NCI-H1092 treated with DMSO at 0.1 percent for 48 hours (cell line): Measurements from ENCODE around the gene EPHB1.

Source experiments
- DNase-seq: peaks from one replicate; lab custom pipeline; 2025; lab: John Stamatoyannopoulos, UW

EPHB1 gene

DNA sequence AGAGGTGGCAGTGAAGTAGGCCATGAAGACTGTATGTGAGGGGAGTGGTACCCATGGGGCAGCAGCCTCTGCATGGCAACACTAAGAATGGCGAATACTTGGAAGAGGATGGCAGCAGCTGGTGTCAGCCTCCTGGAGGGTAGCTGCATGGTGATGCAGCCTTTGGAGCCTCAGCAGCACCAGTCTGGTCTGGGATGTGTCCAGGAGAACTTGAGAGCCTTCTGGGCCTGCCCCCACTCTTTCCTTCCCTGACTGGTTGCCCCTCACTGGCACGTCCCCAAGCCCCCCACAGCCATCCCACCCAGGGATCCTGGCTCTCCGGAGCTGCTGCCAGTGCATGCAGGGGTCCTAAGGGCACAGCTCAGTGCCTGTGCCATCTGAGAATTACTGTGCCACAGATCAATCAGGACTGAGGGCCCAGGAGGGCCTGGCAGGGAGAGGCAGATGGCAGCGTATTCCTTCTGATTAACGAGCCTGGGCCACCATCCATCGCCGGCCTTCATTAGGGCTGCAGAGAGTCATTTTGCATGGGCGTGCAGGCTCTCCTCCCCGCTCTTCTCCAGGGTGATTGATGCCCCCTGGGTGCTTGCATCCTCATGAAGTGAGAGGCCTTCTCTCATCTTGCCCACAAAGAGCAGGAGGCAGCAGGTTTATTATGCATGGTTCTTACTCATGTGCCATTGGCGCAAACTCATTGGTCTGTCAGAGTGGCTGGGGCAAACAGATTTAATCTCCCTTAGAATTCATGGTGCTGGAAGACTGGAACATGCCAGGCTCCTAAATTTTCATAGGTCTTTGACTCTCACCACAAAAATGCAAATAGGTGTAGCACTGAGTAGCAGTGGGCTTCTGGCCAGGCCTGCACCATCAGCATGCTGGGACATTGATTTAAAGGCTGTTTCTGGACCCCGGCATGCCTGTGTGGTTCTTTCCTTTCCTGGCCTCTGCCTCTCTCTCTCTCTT is 116.8 kb downstream of the EPHB1 start:
- DNase-seq, result no peak

DNA sequence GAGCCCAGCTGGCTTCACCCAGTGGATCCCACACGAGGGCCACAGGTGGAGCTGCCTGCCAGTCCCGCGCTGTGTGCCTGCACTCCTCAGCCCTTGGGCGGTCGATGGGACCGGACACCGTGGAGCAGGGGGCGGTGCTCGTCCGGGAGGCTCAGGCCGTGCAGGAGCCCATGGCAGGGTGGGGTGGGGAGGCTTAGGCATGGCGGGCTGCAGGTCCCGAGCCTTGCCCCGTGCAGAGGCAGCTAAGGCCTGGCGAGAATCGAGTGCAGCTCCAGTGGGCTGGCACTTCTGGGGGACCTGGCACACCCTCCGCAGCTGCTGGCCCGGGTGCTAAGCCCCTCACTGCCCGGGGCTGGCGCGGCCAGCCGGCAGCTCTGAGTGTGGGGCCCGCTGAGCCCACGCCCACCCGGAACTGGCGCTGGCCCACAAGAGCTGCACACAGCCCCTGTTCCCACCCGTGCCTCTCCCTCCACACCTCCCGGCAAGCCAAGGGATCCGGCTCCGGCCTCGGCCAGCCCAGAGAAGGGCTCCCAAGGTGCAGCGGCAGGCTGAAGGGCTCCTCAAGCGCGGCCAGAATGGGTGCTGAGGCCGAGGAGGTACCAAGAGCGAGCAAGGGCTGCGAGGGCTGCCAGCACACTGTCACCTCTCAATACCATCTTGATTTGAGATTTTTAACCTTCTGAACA is 121.4 kb downstream of the EPHB1 start:
- DNase-seq, result no peak

GRCh38 chr3:134917631-134918030 is 122.6 kb downstream of the EPHB1 start:
- DNase-seq, result no peak

DNA sequence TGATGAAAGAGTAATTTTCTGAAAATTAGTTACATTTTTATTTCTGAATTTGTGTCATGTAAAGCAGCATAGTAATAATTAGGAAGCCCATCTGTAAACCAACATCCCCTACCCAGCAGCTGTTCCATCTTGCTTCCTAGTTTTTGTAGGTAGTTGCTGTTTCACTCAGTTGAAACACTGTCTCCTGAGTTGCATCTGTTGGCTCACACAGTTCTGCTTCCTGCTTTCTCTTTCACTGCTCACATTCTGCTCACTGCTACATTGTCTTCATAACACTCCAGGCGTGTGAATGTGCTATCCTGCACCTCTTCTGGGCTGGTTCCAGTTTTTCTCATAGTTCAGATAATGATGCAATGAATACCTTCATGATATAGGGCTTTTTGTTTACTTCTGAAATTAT is 123.4 kb downstream of the EPHB1 start:
- no peak for DNase-seq

DNA sequence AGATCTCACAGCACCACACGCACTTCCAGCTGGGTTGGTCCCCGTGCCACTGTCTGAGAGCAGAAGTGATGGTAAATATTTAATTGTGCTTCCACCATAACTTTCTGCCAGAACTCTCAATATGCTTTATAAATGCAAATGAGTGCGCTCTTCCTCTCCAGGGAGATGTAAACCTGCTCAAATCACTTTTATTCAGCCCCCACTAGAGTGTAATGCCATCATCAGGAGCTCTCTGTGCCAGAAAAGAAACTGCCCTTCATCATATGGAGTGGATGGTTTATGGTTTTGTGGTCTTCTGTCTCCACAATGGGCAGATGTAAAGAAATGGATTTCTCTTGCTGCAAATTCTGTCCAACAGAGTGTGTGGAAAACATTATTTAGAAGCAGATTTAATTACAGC is 127.0 kb downstream of the EPHB1 start:
- DNase-seq, result no peak

GRCh38 chr3:134922866-134923265 is 127.8 kb downstream of the EPHB1 start:
- no peak for DNase-seq

GRCh38 chr3:134923286-134923685 is 128.2 kb downstream of the EPHB1 start:
- DNase-seq, result no peak

- no peak for DNase-seq
These were observed 132.5 kb downstream of the EPHB1 start for GRCh38 chr3:134927599-134927998.

- no peak for DNase-seq
These were observed 133.3 kb downstream of the EPHB1 start for GRCh38 chr3:134928392-134928791.

DNA sequence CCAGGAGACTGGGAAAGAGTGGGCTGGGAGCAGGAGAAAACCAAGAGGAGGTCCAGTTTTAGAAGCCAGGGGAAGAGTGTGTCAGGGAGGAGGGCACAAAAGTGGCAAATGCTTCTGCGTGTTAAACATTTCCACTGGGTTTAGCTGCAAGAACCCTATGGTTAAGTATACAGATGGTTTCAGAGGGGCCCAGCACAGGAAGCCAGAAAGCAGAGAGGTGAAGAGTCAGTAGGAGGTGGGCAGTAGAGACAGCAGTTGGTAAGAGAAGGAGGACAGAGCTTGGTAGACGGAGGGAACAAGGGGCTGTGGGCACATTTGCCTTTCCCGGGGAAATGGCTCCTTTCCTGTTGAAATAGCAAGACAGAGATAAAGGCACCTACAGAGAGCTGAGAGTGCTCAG is 133.8 kb downstream of the EPHB1 start:
- DNase-seq, result no peak

- no peak for DNase-seq
These were observed 134.9 kb downstream of the EPHB1 start for GRCh38 chr3:134929976-134930375.

DNA sequence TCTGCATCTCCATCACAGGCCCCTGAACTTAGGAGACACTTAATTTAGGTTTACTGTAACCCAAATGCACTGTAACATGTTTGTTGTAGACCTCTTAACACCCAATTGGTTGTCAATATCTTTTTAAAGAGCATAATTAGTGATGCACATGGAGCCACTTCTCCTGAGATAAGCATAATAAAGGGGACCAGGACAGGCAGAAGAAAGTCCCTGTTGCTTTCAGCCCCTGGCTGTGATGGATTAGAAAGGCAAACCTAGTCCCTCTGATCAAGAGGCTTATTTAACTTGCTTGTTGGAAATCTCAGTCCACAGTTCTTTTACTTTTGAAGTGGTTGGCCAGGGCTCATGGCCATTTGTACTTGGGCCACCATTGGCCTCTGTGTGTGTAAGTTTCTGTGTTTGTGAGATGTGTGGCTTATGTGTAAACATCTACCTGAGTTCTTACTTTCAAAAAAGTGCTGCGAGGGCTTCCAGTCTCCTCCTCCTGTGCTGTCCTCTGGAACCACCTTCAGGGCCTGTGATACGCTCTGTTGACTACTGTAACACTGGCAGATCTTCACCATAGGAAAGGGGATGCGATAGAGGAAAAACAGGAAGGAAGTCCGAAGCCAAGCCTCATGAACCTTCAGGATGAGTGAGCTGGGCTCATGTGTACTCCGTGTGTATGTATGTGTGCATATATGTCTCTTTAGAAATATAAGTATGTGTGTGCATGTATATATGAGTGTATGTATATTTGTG is 136.2 kb downstream of the EPHB1 start:
- no peak for DNase-seq

DNA sequence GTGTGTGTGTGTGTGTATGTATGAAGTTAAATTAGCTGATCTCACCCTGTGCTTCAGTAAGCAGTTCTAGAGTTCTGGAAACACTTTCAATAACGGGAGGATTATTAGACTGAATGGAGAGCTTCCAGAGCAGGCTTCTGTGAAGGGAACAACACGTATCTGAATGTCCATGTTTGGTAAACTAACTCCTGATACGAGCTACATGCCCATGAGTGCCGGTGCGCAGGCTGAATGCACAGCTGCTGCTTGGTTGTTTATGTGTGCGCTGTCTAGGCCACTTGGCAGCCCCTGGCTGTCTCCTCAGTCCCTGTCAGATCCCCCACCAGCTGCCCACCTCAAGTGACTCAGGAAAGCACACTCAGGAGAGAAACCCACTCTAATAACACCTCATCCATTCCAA is 137.0 kb downstream of the EPHB1 start:
- no peak for DNase-seq

GRCh38 chr3:134933997-134934396 is 138.9 kb downstream of the EPHB1 start:
- no peak for DNase-seq

DNA sequence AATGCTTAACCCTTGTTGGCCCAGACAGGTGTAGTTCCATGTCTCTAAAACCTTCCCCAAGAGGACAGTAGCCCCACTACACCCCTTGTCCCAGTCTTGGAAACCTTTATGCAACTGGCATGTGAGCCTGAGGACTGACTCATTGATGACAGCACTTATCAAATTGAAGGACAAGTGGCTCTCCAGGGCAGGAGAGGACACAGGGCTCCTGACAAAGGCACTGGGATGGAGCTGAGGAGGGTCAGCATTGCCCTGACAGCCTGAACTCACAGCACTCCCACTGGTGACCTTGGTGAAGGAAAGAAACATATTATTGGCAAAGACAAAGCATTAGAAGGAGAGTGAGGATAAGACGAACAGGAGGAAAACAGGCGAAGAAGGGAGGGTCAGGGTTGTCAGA is 139.9 kb downstream of the EPHB1 start:
- DNase-seq, result no peak

GRCh38 chr3:134937256-134938028 is 142.4 kb downstream of the EPHB1 start:
- DNase-seq, result peak; percentile 40

GRCh38 chr3:134938029-134938525 is 143.0 kb downstream of the EPHB1 start:
- no peak for DNase-seq

- no peak for DNase-seq
These were observed 144.9 kb downstream of the EPHB1 start for GRCh38 chr3:134939978-134940377.

GRCh38 chr3:134941820-134942219 is 146.8 kb downstream of the EPHB1 start:
- DNase-seq, result no peak

DNA sequence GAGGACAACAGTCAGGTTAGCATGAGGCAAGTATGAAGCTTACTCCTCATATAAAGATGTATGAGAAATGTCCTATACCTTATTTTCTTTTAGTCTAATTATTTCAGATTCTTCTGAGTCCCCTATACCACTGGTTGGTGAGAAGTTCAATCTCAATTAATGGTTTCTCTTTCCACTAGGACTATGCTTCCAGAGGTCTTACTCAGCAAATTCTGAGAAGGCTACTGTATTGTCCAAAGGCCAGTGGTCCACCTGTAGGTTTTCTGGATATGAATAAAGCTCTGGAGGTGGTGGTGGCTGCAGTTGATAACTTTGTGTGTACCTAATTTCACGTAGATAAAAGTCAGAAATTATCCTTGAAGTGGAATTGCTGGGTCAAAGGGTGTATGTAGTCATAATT is 149.4 kb downstream of the EPHB1 start:
- DNase-seq, result no peak

DNA sequence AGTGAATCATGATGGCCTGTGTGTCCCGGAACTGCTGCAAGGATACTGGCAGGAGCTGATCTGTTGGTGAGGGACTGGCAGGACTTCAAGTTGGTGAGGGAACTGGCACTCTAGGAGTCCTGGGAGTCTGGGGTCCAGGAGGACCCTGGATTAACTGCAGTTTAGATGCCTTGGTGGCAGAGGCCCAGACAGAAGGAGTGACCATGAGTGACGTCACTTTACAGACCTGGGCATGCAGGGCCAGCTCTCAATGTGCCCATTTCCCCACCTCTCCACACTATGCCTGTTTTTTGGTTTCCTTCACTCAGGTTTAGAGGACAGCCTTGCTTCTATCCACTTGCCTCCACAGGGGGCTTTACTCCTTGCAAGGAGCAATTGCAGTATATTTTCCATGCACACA is 154.1 kb downstream of the EPHB1 start:
- DNase-seq, result no peak

DNA sequence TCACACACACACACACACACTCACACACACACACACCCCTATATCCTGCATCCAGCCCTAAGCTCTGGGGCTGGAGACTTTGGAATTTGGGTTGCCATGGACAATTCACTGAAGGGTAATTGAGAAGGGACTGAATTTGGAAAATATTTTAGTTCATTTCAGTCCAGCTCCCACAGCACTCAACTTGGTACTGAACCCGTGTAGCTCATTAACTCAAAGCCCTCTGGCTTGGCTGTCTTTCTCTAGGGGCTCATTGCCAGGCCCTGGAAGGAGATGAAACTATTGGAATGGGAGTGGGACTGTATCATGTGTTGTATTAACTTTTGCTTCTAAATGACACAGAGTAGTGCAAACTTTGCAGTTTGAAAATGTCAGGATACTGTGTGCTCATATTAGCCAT is 157.3 kb downstream of the EPHB1 start:
- no peak for DNase-seq
